Activated CD8-positive, alpha-beta memory T cell treated with anti-CD3 and anti-CD28 coated beads for 1 hour (primary cell): ENCODE data around the gene HOXA11.

Experiments
- DNase-seq, 2 donors: peaks; one replicate each; pipeline ENCODE4 v3.0.0-alpha.2; 2020; ENCODE audit warnings: low read depth in 1 of 2; ENCODE audit errors: extremely low read depth in 1 of 2

Gene HOXA11

DNA sequence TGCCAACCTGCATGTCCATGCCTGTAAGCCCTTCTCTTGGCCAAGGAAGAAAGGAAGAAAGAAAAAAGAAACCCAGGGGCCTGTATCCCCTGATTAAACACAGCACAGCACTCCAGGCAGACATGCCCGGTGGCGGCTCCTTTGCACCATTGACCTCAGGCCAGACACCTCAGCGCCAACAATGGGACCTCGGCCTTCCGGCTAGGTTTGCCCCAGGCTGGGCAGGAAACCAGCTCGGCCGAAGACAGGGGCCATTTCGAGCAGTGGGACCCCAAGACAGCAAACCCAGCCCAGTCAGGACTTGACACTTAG, 13.8 kb downstream of the HOXA11 start:
- DNase-seq, result no peak

DNA sequence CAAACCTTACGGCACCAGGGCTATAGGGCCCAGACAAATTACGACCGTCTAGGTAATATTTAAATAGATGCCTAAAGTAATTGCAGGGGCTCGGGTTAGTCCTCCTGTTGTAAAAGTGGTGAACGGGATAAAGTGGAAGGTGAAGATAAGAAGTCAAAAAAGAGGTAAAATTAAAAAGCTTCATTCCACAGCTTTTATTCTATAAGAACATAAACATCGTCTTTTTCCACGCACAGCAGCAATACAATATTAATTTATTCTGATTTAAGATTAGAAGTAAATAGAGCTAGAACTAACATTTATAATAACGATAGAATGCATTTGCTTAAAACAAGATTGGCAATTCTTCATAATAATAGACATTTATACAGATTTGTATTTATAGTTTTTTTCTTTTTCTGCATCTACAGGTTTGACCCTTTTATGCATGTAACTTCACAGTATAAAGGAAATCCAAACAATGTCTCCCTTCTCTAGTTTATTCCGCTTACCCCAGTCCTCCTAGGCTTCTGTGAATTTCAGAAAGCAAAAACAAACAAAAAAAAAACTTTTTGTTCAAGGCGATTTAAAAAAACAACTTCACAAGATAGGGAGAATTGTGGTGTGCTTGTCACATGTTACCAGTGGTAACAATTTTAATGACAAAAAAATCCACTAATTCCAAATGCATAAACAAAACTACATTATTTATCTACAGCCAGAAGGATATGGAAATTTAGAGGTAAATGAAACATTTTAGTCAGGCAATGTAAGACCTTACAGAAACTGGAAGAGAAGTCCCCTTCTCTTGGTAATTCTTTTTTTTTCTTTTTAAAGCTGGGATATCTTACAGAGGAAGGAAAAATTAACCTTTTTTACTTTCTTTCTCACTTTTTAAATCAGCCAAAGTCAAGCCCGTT, 14.4 kb downstream of the HOXA11 start:
- DNase-seq, result no peak

DNA sequence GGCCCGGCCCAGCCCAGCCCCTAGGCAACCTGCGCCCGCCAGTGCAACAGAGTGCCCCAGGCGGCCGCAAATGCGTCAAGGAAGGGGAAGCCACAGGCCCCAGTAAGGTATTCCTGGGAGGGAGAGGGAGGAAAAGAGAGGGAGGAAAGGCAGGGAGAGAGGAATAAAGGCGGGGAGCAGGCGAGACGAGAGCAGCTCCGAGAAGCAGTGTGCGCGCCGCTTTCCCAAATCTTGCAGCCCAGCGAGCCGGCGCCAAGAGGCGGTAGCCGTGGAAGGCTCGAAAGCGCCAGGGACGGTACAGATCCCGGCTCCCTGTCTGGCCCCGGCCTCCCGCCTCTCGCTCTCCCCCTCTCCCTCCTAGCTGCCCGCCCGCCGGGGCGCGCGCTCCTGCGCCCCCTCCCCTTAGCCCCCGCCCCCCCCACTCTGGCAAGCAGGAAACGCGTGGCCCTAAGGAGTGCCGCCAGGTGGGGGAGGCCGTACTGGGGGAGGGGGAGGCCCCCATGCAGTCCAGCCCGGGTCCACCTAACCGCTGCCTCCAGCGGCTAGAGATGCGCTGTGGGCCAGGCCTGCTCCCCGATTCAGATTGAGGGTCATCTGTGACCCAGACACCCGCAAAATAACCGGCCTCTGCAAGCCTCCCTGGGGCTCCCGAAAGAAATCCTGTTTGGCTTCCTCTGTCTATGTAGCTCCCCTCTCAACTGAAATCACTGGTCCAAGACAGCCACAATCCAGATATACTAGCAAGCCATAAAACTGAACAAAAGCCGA, 15.2 kb downstream of the HOXA11 start:
- no peak for DNase-seq

DNA sequence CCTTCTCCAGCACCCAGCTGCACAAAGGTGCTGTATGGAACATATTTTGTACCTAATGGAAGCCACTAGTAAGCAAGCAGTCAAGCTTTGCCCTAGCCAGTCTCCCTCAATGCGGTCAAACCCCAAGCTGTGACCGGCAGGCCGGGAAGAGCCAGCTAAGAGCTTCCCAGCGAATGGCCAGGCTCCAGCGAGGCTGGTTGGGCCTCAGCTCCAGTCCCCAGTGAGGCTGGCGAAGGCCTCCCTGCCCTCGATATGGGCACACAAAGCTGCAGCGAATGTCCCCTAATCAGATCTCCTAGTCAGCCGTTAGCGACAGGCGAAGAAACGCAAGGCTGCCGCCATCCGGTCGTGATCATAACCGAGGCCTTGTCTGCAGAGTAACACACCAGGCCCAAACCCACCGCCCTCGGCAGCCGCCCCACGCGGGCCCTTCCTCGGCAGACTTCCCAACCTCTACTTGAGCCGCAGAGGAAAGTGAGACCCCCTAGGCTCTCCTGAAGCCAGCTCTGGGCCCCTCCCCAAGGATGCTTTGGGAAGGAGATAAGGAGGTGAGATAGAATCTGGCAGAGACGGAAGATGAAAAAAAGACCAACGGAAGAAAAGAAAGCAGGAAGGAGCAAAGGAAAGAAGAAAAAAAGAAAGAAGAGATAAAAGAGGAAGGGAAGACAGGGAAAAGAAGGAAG, 16.6 kb downstream of the HOXA11 start:
- DNase-seq, result no peak

DNA sequence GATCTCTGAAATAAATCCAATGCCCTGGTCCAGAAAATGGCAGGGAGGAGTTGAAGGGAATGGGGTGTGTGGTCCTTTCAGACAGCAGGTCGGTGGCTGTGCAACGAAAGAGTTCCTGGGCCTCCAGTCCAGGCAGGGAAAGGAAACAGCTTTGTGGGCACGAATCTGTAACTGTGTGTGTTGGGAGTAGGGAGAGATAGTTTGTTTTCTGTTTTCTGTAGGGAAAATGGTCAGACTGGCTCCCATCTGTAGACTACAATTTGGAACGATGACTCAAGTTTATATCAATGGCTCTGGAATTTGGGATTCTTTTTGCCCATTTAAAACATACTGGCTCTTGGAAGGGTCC, 17.1 kb downstream of the HOXA11 start:
- DNase-seq, result no peak

DNA sequence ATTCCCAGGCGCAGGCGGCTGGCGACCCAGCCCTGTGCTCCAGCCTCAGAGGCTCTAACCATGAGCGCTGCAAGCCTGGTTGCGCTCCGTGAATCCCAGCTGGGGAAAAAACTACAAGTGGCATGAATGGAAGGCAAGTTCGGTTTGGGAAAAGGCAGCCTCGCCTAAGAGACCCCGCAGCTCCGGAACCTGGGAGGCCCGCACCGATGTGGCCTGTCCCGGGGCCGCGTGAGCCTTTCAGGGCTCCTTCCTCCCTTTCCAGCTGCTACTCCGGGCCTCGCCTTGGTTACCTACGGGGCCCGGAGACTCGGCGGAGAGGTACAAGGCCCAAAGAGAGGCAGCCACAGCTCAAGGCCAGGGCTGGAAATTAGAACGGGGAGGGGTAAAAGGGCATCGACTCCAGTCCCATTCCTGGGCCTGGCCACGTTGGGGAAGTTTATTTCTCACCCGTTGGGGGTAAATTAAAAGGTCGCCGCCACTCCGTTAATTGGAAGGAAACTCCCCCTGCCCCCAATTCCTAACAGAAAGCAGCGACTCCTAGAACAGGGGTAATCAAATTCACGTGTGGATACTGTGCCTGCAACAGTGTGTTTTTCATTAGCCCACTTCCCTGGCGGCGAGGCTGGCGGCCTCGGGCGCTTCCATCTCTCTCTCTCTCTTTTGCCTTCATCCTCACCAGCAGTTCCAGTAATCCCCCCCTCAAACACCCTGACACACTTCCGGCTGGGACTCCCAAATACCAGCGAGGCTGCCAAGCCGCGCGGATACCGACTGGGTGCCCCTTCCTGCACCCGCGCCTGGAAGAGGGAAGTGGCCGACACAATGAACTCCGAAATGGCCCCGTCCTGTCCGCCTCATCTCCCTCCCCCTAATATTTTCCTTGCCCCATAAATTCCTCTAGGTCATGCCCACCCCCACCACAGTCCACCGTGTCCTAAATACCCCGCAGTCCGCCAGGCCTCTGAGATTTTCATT, 18.2 kb downstream of the HOXA11 start:
- DNase-seq, result no peak

DNA sequence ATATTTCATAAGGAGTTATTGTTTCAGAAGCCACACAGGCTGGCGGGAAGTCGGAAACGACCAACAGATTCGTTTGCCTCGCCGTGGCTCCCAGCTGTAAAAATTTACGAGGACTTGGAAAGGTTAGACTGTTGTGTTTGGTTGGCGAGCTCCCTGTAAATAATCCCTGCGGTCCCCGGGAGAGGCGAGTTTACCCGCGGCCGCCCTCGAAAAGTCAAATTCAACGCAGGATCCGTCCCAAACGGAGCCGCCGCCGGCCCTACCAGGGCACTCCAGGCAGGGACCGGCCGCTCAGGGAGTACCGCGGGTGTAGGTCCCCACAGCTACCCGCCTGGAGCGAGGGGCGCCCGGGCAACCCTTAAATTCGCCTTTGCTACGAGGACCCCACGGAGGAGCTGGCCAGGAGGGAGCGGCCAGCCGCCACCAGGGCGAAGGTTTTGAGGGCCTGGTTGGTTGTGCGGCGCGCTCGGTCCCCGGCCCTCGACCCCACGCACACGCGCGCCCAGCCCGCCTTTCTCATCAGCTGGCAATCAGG, 19.0 kb downstream of the HOXA11 start:
- DNase-seq, result no peak

DNA sequence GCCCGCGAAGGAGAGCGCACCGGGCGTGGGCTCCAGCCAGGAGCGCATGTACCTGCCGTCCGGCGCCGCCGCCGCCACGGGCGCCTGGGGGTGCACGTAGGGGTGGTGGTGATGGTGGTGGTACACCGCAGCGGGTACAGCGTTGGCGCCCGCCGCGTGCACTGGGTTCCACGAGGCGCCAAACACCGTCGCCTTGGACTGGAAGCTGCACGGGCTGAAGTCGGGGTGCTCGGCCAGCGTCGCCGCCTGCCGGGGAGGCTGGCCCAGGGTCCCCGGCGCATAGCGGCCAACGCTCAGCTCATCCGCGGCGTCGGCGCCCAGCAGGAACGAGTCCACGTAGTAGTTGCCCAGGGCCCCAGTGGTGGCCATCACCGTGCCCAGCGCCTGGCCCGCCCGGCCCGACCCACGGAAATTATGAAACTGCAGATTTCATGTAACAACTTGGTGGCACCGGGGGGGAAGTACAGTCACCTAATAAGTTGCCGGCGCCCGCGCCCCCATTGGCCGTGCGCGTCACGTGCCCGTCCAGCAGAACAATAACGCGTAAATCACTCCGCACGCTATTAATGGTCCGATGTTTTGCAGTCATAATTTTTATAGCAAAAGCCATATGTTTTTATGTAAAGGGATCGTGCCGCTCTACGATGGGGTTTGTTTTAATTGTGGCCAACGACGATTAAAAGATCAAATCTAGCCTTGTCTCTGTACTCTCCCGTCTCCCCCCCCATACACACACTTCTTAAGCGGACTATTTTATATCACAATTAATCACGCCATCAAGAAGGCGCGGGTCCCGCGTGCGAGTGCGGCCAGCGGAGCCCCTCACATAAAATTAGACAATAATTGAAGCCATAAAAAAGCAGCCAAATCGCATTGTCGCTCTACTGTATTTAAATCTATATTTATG, 19.7 kb downstream of the HOXA11 start, which contains the start of gene HOXA9:
TSS of gene HOXA9 (minus strand) at position 449 of the 907 bp plus-strand sequence. CDS start at position 369, 80 bp downstream.
- no peak for DNase-seq

DNA sequence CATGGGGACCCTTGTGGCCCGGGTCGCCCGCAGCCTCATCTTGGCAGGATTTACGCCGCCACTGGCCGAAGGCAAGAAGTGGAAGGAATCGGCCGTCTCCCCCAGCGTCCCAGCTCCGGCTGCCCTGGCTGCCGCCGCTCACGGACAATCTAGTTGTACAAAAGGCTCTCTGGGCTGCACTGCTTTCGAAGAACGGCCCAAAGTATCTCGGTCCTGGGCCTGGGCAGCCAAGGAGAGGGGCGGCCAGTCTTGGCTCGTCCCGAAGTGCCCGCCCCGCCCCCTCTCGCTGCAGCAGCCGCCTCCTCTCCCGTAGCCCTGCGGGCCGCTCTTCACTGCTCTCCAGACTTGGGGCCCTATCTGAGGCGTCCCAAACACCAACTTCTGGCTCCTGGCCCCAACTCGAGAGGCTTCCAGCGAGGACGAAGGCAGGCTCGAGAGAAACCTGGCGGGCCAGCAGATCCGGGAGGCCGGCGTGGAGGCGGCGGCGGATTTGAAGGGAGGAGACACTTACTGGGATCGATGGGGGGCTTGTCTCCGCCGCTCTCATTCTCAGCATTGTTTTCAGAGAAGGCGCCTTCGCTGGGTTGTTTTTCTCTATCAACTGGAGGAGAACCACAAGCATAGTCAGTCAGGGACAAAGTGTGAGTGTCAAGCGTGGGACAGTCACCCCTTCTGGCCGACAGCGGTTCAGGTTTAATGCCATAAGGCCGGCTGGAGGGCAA, 20.5 kb downstream of the HOXA11 start:
- no peak for DNase-seq

DNA sequence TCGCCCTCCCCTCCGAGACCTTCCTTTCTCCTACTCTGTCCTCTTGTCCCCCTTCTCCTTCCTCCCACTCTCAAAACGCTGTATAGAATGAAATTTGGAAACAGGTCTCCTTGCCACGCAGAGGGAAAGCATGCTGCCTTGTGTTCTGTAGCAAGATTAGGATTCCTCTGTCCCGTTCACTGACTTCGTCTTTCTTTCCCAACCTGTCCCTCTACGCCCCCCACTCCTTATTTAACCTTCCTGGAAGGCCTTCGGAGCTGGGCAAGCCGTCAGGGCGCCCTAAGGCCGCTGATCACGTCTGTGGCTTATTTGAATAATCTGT, 21.0 kb downstream of the HOXA11 start:
- DNase-seq, result no peak

DNA sequence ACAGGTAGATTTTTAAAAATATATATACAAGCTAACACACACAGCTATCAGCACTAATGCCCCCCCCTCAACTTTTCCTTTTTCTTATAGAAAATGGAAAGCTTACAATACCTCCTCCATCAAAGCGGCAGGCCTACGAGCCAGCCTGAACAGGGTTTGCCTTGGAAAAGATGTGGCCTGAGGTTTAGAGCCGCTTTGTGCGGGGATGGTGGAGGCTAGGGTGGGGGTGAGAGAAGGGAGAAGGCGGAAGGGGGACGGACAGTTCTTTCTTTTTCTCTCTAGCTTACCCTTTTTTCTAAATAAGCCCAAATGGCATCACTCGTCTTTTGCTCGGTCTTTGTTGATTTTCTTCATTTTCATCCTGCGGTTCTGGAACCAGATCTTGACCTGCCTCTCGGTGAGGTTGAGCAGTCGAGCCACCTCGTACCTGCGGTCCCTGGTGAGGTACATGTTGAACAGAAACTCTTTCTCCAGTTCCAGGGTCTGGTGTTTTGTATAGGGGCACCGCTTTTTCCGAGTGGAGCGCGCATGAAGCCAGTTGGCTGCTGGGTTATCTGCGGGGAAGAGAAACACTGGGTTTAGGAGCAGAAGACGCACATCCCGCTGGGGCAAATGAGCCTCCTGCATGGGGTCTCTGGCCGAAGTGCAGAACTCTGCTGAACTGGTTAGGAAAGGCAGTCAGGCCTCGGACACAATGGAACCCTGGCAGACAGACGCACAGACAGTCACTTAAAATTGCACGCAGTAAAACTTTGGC, 21.6 kb downstream of the HOXA11 start:
- no peak for DNase-seq

DNA sequence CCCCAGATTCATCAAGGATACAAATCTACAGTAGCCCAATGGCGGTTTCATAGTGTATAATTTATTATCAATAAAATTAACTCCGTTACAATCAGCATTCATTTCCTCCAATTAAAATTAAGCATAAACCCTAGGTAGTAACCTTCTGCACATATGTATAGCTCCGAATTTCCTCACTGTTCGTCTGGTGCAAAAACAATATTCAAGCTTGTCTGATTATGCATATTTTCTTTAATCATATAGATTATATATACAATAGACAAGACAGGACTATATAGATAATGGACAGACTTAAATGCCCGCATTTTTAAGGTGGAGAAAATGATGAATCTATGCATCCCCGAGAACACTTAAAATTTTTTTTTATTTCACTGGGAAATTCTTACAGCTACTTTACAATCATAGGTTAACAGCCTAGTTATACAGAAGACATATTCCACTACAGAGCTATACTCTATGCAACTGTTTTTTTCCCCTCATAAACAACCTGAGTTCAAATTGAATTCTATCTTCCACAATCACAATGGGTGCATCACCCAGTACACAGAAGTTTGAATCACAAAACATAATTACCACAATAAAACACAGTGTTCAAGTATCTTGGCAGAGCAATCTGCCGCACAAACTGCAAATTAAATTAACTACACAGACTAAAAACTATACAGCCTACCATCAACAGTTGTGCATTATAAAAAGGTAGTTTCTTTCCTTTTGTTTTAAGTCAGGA, 22.3 kb downstream of the HOXA11 start:
- no peak for DNase-seq

DNA sequence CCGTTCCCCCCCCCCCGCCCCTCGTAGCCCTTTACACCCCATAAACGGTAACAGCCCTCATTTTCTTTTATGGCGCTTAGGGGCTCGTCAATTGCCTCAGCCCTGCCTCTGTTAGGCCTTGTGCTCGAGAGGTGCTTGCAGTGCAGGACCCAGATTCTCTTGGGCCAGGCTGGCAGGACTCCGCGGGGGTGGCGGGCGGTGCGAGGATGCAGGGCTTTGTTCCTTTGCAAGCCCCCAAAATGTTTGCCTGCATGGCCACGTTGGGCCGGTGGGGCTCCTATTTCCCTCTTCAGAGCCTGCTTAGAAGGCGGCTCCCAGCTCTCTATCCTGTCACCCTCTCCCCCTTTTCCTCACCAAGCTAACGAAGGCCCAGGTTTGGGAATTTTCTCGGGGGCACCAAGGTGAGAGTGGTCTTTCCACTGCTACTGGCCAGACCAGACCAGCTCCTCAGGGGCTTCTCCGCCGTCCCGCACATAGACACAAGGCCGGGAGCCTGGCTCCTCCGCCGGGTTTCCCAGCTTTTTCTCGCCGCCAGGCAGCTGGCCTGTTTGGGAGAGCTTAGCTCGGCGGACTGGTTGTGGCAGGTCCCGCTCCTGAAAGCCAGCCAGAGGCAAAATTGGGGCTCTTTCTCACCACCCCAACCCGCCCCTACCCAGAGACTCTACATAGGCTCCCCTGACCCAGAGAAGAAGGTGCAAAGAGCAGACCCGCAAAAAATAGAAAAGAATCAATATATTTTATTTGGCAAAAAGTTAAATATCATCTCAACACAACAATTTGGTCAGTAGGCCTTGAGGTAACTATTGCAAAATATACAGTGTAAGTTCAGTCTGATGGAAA, 23.1 kb downstream of the HOXA11 start:
- DNase-seq, result no peak

DNA sequence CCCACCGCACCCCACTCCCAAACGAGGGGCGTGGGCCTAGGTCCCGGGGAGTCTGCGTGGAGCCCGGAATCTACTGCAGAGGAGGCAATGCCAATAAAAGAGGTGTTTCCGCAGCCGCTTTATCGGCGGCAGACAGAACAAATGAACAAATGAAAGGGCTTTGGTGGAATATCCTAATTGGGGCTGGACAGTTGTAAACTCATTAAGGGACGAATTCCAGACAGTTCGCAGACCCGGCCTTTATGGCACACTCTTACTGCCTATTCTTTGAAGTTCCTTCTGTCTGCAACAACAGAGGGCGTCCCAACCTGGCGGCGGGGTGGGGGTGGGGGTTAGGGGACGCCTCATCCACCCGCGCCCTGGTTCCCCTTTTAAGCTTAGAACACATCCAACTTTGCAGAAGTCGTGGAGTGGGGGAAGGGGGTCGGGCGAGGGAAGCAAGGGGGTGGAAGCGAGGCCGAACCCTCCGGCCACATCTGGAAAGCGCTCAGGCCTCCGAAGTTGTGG, 23.8 kb downstream of the HOXA11 start:
- no peak for DNase-seq

DNA sequence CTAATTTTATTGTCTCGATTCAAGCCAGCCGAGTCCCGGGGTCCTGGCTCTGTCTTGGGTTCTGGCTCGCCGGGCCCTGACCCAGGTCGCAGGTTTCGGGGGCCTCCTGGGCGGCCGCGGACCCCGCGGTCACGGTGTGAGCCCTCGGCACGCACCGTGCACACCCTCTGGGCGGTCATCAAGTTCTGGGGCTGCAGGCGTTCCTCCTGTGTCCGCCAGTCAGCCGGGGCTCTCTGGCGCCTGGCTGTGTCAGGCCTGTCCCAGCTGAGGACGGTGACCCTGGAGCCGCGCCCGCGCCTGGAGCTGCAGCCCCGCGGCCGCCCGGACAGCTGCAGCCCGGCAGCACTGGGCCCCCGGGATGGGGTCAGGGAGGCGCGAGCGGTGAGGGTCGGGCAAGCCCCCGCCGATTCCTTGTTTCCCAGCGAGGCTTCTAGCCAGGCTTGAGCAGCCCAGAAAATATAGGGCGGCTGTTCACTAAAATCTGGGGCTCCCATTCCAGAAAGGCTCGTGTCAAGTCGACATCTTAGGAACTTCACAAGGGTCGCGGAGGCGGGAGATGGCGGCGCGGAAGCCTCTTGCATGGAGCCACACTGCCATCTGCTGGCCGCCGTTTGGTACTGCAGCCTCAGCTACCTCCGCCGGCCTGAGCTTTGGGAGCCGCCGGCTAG, 24.4 kb downstream of the HOXA11 start:
- DNase-seq, result peak; percentile 68 to 81

DNA sequence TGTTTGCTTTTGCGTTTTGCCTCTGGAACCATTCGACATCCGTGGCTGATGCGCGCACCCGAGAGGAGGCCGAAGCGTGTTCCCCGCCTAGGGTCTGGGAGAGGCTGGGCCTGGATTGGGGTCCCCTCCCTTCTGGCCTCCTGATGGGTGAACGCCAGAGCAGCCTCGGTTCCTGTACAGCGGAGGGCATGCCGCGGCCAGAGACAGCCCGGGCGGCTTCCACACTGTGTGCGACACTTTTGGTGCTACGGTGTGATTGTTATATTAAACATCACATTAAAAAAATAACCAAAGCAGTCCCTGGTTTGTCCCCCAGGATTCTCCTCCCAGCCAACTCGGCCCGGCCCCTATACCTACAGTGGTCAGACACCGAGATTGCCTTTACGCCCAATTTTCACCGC, 24.9 kb downstream of the HOXA11 start:
- DNase-seq, result no peak
